IPS-18a (cell line): ENCODE results near the gene SPRYD3.

ENCODE experiments used
- H3K27ac ChIP-seq: one replicate; pipeline ENCODE4 v1.5.1; 2013; ENCODE audit warnings: low read length
- H3K27me3 ChIP-seq: one replicate; pipeline ENCODE4 v1.6.1; 2013; ENCODE audit warnings: mild to moderate bottlenecking, low read length; ENCODE audit not compliant: control insufficient read depth, insufficient read depth
- H3K36me3 ChIP-seq: one replicate; pipeline ENCODE4 v1.6.1; 2013; ENCODE audit warnings: low read depth, low read length; ENCODE audit not compliant: control insufficient read depth
- H3K4me1 ChIP-seq: one replicate; pipeline ENCODE4 v1.6.1; 2013; ENCODE audit warnings: low read depth, low read length; ENCODE audit not compliant: control insufficient read depth
- H3K4me3 ChIP-seq: one replicate; pipeline ENCODE4 v1.5.1; 2013; ENCODE audit warnings: low read length
- H3K9ac ChIP-seq: one replicate; pipeline ENCODE4 v1.6.1; 2013; ENCODE audit warnings: mild to moderate bottlenecking, low read length, moderate library complexity
- H3K9me3 ChIP-seq: one replicate; pipeline ENCODE4 v1.6.1; 2013; ENCODE audit warnings: low read depth, low read length; ENCODE audit not compliant: control insufficient read depth

Gene SPRYD3

DNA sequence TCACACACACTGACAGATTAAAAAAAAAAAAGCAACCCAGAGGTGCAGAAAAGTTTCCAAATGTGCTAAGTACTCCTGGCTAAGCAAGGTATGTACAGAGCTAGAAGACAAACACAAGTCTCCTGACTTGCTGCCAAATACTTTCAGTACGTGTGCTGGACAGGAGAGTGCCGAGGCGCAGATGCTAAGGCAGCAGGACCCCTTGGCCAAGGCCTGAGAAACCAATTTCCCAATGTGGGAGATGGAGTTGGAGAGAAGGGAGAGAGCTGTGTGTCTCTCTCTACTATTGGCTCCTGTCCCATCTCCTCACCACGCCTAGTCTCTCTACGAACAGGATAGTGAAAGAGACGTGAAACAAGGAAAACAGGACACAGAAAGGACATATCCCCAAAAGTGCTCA lies 5.3 kb downstream of the SPRYD3 start:
- H3K36me3 ChIP-seq: no peaks in the 10 kb centered on the region

DNA sequence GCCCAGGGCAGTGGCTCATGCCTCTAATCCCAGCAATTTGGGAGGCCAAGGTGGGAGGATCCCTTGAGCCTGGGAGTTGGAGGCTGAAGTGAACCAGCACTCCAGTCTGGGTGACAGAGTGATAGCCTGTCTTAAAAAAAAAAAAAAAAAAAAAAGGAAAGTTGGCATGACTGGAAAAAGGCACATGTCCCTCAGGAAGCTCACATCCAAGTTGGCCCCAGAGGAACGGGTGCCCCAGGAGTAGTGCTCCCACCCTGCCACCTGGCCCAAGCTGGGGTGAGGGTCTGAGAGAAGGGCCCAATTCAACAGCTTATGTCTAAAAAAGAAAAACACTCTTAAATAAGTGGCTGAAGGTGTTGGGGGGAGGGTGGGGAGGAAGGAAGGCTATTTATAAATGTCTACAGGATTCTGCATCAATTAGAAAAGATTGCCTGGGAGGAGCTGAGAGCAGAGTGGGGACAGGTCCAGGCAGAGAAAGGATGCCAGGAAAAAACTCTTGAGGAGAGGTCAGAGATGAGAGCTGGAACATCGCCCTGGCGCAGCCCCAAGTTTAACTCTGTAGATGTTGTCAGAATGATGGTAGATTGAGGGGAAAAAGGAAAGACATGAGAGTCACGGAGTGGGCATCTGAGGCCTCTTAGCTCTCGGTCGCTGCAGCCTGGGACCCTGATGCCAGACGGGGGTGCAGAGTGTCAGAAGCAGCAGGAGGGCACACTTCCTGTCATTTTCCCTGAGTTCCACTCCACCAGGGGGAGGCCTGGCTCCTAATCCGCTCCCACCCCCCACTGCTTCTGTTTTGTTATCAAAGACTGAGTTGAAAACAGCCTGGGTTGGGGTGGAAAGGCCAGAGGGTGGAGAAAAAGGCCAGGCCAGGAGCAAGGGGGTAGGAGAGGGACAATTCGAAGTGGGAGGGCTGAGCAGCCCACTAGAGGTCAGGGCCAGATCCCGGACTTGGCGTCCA lies 7.3 kb downstream of the SPRYD3 start:
- H3K27ac ChIP-seq: no peak overlapping the region
- no peak overlapping the region for H3K4me3 ChIP-seq
- no peaks in the 10 kb centered on the region for H3K27me3 ChIP-seq
- no peak overlapping the region for H3K9ac ChIP-seq
- H3K36me3 ChIP-seq: no peaks in the 10 kb centered on the region
- no peaks in the 10 kb centered on the region for H3K9me3 ChIP-seq
- H3K4me1 ChIP-seq: peaks cover 6% of the 10 kb centered on the region

More for the DNA sequence above, 5.3 kb downstream of the SPRYD3 start:
- no peaks in the 10 kb centered on the region for H3K27me3 ChIP-seq
- no peak overlapping the region for H3K4me3 ChIP-seq
- H3K27ac ChIP-seq: no peak overlapping the region
- H3K9me3 ChIP-seq: no peaks in the 10 kb centered on the region
- H3K4me1 ChIP-seq: peaks cover 6% of the 10 kb centered on the region
- H3K9ac ChIP-seq: no peak overlapping the region

DNA sequence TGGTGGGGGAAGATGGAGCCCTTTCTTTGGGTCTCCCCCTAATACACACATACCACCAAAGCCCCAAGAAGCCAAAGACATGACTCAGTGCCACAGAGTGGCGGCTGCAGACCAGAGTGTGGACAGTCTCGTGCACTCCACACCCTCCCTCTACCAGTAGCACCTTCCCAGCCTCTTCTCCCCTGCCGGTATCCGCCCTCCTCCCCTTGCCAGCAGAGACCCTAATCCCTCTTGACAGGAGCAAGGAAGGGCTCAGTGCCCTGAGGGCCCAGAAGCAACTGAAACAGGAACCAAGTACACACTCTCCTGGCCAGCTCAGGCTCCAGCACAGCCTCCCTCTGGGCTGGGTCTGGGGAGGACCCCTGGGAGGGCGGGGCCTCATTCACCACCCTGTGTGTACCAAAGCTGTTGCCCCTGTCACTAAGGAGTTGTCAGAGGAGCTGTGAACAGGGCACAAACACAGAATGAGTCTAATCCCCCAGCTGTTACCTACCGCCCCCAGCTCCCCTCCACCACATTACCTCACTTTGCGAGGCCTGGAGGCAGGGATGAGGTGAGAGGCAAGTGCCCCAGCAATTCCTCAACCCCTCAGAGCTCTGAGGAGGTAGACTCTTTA lies 8.2 kb downstream of the SPRYD3 start:
- Histone ChIP-seq H3K9ac (no peak overlapping the region), H3K4me1 (peaks cover 6% of the 10 kb centered on the region), H3K4me3 (no peak overlapping the region), H3K36me3 (no peaks in the 10 kb centered on the region), H3K9me3 (no peaks in the 10 kb centered on the region), H3K27ac (no peak overlapping the region), H3K27me3 (no peaks in the 10 kb centered on the region)

DNA sequence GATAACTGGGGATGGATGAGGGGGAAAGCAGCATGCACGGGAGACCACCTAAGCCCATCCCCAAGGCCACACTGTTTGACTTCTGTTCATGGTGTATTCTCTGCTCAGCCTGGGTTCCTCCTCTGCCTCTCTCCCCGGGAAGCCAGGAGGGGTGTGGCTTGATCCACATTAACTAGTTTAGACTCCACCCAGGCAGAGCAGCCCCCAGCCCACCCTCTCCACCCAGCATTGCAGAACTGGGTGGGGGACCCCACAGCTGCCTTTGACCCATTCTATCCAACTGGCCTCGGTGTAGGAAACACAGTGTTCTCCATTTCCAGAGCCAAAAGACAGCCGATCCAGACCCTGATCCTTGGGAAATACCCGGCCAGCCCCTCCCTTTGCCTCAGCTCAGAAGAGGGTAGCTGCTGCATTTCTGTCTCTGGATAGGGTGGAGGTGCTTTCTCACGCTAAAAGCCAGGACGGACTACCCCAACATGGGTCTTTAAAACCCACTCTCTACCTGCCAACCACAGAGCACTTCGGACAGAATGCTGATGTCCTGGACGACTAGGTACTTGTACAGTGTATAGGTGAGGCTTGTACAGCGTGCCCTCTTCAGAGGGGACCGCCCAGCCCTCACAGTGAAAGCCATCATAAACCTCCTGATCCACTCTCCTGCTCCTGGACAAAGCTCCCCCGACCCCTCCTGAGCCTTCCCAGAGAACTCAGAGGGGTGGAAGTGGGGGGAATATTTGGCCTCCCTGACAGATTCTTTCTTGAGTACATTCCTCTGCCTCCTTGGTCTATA lies 9.4 kb downstream of the SPRYD3 start:
- H3K36me3 ChIP-seq: no peaks in the 10 kb centered on the region
- no peak overlapping the region for H3K9ac ChIP-seq
- peaks cover 6% of the 10 kb centered on the region for H3K4me1 ChIP-seq
- H3K27me3 ChIP-seq: no peaks in the 10 kb centered on the region
- H3K9me3 ChIP-seq: no peaks in the 10 kb centered on the region
- no peak overlapping the region for H3K27ac ChIP-seq
- H3K4me3 ChIP-seq: no peak overlapping the region

DNA sequence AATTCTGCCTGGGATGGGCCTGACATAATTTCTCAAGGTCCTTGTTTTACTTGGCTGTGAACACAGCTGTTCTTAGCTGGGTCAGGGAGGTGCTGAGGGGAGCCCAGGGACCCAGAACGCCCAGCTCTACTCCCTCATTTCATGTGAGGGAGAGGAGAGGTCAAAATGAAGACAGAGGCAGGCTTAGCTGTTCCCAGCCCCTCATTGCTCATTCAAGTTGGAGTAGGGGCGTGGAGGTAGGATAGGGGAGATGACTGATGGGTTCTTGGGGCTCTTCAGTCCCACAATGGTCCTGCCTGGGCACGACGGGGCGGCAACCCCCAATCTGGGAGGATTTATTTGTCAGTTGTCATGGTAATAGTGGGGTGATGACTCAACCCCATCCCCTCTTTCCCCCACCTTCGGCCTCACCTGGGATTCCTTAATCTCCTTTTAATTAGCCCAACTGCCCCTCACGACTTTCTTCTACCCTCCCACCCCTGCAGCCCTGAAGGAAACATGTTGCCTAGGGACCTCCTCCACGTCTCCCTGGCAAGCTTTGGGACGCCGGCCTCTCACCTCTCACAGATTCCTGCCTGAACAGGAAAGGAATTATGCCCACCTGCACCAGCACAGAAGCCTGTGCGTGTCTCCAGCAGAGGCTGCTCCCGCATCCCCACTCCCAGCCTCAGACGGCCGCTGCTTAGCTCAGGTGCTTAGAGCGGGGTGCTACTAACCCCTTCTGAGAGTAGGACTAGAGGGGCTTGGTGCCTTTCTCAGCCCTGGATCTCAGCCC lies 10.2 kb downstream of the SPRYD3 start:
- no peak overlapping the region for H3K9ac ChIP-seq
- no peaks in the 10 kb centered on the region for H3K9me3 ChIP-seq
- H3K27ac ChIP-seq: no peak overlapping the region
- H3K4me1 ChIP-seq: peaks cover 6% of the 10 kb centered on the region
- no peaks in the 10 kb centered on the region for H3K36me3 ChIP-seq
- no peak overlapping the region for H3K4me3 ChIP-seq
- no peaks in the 10 kb centered on the region for H3K27me3 ChIP-seq

DNA sequence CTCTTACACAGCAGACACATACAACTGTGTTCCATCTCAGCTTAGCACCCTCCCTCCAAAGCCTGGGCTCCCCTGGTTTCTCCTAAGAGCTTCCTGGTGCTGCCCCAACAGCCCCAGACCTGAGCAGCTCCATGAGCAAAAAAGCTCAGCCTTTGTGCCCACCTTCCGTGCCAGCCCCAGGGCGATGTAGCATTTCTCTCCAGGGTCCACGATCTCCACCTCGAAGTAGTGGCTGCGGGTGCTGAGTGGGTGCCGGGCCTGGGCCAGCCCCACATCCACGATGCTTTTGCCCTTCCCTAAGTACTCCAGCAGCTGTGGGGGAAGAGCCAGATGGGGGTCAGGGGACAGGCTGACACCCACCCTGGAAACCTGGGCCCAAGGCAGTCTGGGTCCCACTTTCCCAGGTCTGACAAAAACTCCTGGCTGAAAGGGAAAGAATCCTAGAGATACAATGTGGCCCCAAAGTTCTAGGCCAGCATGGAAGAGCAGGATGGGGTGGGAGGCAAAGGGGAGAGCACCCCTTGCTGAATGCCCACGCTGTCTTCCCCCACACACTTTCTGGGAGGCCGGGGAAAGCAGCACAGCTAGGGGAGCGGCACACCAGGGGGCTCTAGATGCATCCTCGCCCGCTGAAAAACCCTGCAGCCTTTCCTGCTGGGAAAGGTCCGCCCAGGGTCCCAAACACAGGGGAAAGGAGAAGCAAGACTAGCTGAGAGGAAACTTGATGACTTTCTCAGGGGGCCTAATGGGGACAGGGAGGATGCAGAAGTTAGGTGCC lies 11.0 kb downstream of the SPRYD3 start:
- no peak overlapping the region for H3K9ac ChIP-seq
- no peak overlapping the region for H3K4me3 ChIP-seq
- no peaks in the 10 kb centered on the region for H3K27me3 ChIP-seq
- H3K4me1 ChIP-seq: peaks cover 6% of the 10 kb centered on the region
- no peak overlapping the region for H3K27ac ChIP-seq
- H3K36me3 ChIP-seq: no peaks in the 10 kb centered on the region
- no peaks in the 10 kb centered on the region for H3K9me3 ChIP-seq

DNA sequence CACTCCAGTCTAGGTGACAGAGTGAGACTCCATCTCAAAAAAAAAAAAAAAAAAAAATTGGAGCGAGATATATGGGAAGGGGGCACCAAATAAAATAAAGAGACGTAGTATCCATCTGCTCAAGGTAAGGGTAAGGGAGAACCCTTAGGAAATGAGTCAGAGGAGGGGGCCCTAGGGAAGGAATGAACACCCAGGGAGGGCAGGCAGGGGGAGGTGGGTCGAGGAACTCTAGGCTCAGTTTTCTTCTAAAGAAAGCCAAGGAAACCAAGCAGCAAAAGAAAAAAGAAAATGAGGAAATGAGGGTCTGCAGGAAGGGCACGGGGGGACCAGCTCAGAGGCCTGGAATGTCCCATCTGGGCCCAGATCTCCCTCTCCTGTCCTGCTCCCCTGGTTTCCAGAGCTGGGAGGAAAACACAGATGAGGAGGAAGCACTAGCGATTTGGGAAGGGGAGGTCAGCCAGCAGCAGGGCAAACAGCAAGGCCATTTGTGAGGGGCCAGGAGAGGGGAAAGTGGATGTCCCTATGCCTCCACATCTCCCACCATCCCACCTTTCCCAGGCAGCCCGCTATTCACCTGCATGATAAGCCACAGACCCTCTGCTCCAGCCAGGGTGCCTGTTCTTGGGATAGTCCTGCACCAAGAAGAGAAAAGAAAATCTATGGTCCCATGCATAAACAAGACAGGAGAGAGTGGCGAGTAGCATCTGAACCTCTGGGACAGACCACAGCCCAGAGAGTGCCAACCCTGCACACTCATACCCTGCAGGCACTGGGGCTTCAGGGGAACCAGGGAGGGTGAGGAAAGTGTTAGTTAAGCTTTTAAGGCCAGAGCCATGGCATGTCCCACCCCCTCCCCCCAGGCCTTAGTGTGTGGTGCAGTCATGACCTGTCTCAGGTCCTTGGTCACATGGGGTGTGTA lies 11.9 kb downstream of the SPRYD3 start:
- H3K4me3 ChIP-seq: no peak overlapping the region
- H3K36me3 ChIP-seq: no peaks in the 10 kb centered on the region
- peaks cover 1% of the 10 kb centered on the region for H3K4me1 ChIP-seq
- H3K9ac ChIP-seq: no peak overlapping the region
- H3K9me3 ChIP-seq: no peaks in the 10 kb centered on the region
- H3K27ac ChIP-seq: no peak overlapping the region
- no peaks in the 10 kb centered on the region for H3K27me3 ChIP-seq

DNA sequence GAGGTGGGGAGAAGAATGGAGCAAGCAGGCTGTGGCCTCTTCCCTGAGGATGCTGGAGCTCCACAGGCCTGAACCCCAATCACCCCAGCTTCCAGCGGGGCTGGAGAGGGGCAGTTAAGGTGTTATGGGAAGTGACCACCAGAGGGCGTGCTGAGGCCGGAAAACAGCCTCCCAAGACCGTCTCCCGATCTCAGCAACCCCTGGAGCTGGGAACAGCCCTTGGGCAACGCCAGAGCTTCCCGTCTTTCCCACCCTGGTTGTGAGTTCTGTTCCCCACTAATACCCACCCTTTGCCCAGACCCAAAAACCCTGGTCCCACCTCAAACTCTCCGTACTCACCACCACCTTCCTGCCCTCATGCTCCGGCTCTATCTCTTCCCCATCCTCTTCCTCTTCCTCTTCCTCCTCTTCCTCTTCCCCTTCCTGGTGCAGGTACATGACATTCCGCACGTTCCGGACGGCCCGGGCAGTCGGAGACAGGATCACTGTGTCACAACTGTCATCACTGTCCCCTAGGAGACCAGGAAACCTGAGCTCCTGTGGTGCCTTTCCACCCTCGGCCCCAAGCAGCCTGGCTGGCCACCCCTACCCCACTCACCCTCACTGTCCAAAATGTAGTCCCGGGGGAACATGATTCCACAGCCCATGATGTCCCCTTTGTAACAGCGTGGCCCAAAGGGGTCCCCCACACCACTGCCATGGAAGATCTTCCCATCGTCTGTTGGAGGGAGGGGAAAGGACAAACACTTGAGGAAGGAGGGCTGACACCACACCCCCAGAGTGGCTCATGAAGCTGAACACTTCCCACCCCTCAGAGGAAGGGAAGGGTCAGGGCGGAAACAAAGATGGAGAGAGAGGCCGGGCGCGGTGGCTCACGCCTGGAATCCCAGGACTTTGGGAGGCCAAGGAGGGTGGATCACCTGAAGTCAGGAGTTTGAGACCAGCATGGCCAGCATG lies 12.9 kb downstream of the SPRYD3 start:
- Histone ChIP-seq H3K4me1 (no peaks in the 10 kb centered on the region), H3K27ac (no peak overlapping the region), H3K36me3 (no peaks in the 10 kb centered on the region), H3K27me3 (no peaks in the 10 kb centered on the region), H3K4me3 (no peak overlapping the region), H3K9me3 (no peaks in the 10 kb centered on the region), H3K9ac (no peak overlapping the region)

DNA sequence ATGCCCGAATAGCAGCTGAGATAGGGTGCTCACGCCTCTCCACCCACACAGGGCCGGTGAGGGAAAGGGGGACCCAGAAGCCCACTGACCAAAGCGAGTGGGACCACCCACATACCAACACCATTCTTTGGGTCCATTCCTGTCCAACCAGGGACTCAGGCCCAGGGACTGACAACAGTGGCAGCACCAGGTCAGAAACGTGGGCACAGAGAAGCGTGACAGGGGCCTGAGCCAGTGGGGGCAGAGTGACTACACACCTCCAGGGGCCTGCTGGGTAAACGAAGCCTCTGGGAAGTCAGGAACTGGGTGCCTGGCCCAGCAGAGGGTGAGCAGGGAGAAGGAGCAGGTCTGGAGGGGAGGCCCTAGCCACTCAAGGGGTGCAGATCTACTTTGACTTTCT lies 13.7 kb downstream of the SPRYD3 start:
- H3K9ac ChIP-seq: no peak overlapping the region
- no peak overlapping the region for H3K4me3 ChIP-seq
- H3K4me1 ChIP-seq: no peaks in the 10 kb centered on the region
- H3K27ac ChIP-seq: no peak overlapping the region
- no peaks in the 10 kb centered on the region for H3K36me3 ChIP-seq
- H3K9me3 ChIP-seq: no peaks in the 10 kb centered on the region
- H3K27me3 ChIP-seq: no peaks in the 10 kb centered on the region
